ENCODE measurements around the gene MAPK11. TPM values are rescaled to one million over a fixed set of nuclear protein-coding genes. Genes with fewer than 3 reads are reported as not detected.

The MAPK11 gene
- total and polyA plus RNA-seq, 2 donors (not counting 1 experiment from before 2014, with no cell fraction given): 2.6 to 7.6 TPM

- no peak overlapping the region for H3K4me3 ChIP-seq (replicated peaks in 1 of 4; ENCODE audit: control extremely low read depth in 1 of 4, insufficient read depth in 1 of 4, low read depth in 3 of 4, low read length in 4 of 4)
- no peak overlapping the region for H3K9ac ChIP-seq (ENCODE audit: insufficient read depth, low read length)
- H3K79me2 ChIP-seq (ENCODE audit: control insufficient read depth, insufficient read depth, low read length): peaks cover 8% of the 10 kb centered on the region
- H3K4me2 ChIP-seq (ENCODE audit: extremely low read depth, insufficient read depth, low read length): no peak overlapping the region
- DNase-seq (ENCODE audit: low read depth in 2 of 2): no peak
- H4K20me1 ChIP-seq (ENCODE audit: control insufficient read depth, extremely low read depth, insufficient read depth, low read length): peaks cover 4% of the 10 kb centered on the region
- H3K9me3 ChIP-seq (ENCODE audit: control insufficient read depth, insufficient read depth, low read depth, low read length): no peaks in the 10 kb centered on the region
- H3K27ac ChIP-seq (ENCODE audit: insufficient read depth, low read length): no peak overlapping the region
- H3K36me3 ChIP-seq (ENCODE audit: control insufficient read depth, insufficient read depth, low read length): peaks cover 49% of the 10 kb centered on the region
- H3K27me3 ChIP-seq (ENCODE audit: control insufficient read depth, insufficient read depth, low read length): no peaks in the 10 kb centered on the region
- no peaks in the 10 kb centered on the region for H3K4me1 ChIP-seq (ENCODE audit: control insufficient read depth, extremely low read depth, insufficient read depth, low read length)
- H2AFZ ChIP-seq (ENCODE audit: low read length): no peak overlapping the region
- TF ChIP-seq EZH2 (IDR thresholded peaks at IDR 0.05; ENCODE audit: low read length, missing control alignments) (no peak), CTCF (conservative IDR thresholded peaks at IDR 0.05 in 1 of 2, IDR thresholded peaks at IDR 0.05 in 1 of 2; ENCODE audit: low read depth in 1 of 2, low read length in 2 of 2) (no peak)
Observed at GRCh38 chr22:50218153-50218995, 51.8 kb downstream of the MAPK11 start.

GRCh38 chr22:50217543-50218152 lies 52.5 kb downstream of the MAPK11 start:
- H3K27me3 ChIP-seq (ENCODE audit: control insufficient read depth, insufficient read depth, low read length): no peaks in the 10 kb centered on the region
- H3K9ac ChIP-seq (ENCODE audit: insufficient read depth, low read length): no peak overlapping the region
- no peak for TF ChIP-seq EZH2 (IDR thresholded peaks at IDR 0.05; ENCODE audit: low read length, missing control alignments)
- H3K4me1 ChIP-seq (ENCODE audit: control insufficient read depth, extremely low read depth, insufficient read depth, low read length): no peaks in the 10 kb centered on the region
- H3K4me2 ChIP-seq (ENCODE audit: extremely low read depth, insufficient read depth, low read length): no peak overlapping the region
- peaks cover 4% of the 10 kb centered on the region for H4K20me1 ChIP-seq (ENCODE audit: control insufficient read depth, extremely low read depth, insufficient read depth, low read length)
- peaks cover 52% of the 10 kb centered on the region for H3K36me3 ChIP-seq (ENCODE audit: control insufficient read depth, insufficient read depth, low read length)
- H3K4me3 ChIP-seq (replicated peaks in 1 of 4; ENCODE audit: control extremely low read depth in 1 of 4, insufficient read depth in 1 of 4, low read depth in 3 of 4, low read length in 4 of 4): no peak overlapping the region
- H2AFZ ChIP-seq (ENCODE audit: low read length): no peak overlapping the region
- no peak overlapping the region for H3K27ac ChIP-seq (ENCODE audit: insufficient read depth, low read length)
- H3K79me2 ChIP-seq (ENCODE audit: control insufficient read depth, insufficient read depth, low read length): peaks cover 9% of the 10 kb centered on the region
- DNase-seq (ENCODE audit: low read depth in 2 of 2): no peak
- H3K9me3 ChIP-seq (ENCODE audit: control insufficient read depth, insufficient read depth, low read depth, low read length): no peaks in the 10 kb centered on the region

GRCh38 chr22:50216684-50217520 lies 53.3 kb downstream of the MAPK11 start:
- TF ChIP-seq EZH2 (IDR thresholded peaks at IDR 0.05; ENCODE audit: low read length, missing control alignments): no peak
- TF ChIP-seq CTCF (conservative IDR thresholded peaks at IDR 0.05 in 1 of 2, IDR thresholded peaks at IDR 0.05 in 1 of 2; ENCODE audit: low read depth in 1 of 2, low read length in 2 of 2): no peak
- Histone ChIP-seq H3K36me3 (ENCODE audit: control insufficient read depth, insufficient read depth, low read length) (peaks cover 51% of the 10 kb centered on the region), H2AFZ (ENCODE audit: low read length) (no peak overlapping the region), H3K79me2 (ENCODE audit: control insufficient read depth, insufficient read depth, low read length) (peaks cover 15% of the 10 kb centered on the region), H3K27ac (ENCODE audit: insufficient read depth, low read length) (no peak overlapping the region), H3K27me3 (ENCODE audit: control insufficient read depth, insufficient read depth, low read length) (no peaks in the 10 kb centered on the region), H3K9ac (ENCODE audit: insufficient read depth, low read length) (no peak overlapping the region), H3K9me3 (ENCODE audit: control insufficient read depth, insufficient read depth, low read depth, low read length) (no peaks in the 10 kb centered on the region), H4K20me1 (ENCODE audit: control insufficient read depth, extremely low read depth, insufficient read depth, low read length) (peaks cover 4% of the 10 kb centered on the region), H3K4me1 (ENCODE audit: control insufficient read depth, extremely low read depth, insufficient read depth, low read length) (no peaks in the 10 kb centered on the region), H3K4me2 (ENCODE audit: extremely low read depth, insufficient read depth, low read length) (no peak overlapping the region), H3K4me3 (replicated peaks in 1 of 4; ENCODE audit: control extremely low read depth in 1 of 4, insufficient read depth in 1 of 4, low read depth in 3 of 4, low read length in 4 of 4) (no peak overlapping the region)
- DNase-seq (ENCODE audit: low read depth in 2 of 2): no peak

Measured in fibroblast of lung (primary cell).